Dermis microvascular lymphatic vessel endothelial cell (primary cell): ENCODE data around the gene SCN11A. TPM values are rescaled to one million over a fixed set of nuclear protein-coding genes. Genes with fewer than 3 reads are reported as not detected.

Experiments used
- DNase-seq, 2 donors: peaks; one replicate each; pipeline versions ENCODE4 v3.0.0 to v3.0.0-alpha.2; 2010; ENCODE audit warnings: low read depth in 2 of 2
- total RNA-seq: library from RNA; depleted of rRNA; stranded (reverse); fragments of >200 nt; gene quantifications from 2 replicates; pipeline ENCODE4 v1.2.1, GENCODE V29; 2014

Gene SCN11A
- total RNA-seq, 1 donor from 2014 or later: under 0.01 TPM

GRCh38 chr3:39011191-39011736 lies 40.5 kb downstream of the SCN11A start:
- DNase-seq: no peak

- DNase-seq: no peak
Observed at GRCh38 chr3:39005295-39005694, 46.4 kb downstream of the SCN11A start.

Other genes starting within 250 kb of the SCN11A start
- not detected in 2 replicates for gene SCN10A, start 235.7 kb downstream of the SCN11A start, total RNA-seq
- 31.5 and 38.2 TPM in 2 replicates for gene WDR48, start 72 bp upstream of the SCN11A start, total RNA-seq
- gene GORASP1, start 55.7 kb upstream of the SCN11A start, total RNA-seq: 22.2 and 34.9 TPM in 2 replicates
- gene TTC21A, start 55.7 kb upstream of the SCN11A start, total RNA-seq: 0.90 and 3.2 TPM in 2 replicates
- gene CSRNP1, start 101.6 kb upstream of the SCN11A start, total RNA-seq: 6.3 and 11.1 TPM in 2 replicates
- gene XIRP1, start 140.7 kb upstream of the SCN11A start, total RNA-seq: not detected in 2 replicates
- gene CX3CR1, start 228.1 kb upstream of the SCN11A start, total RNA-seq: not detected in 2 replicates